Vagina (tissue), 2 donors: ENCODE results near the gene PTPRN2.

ENCODE experiments used
- POLR2A ChIP-seq, 2 donors: fragments of 450-650 bp; IDR thresholded peaks; one replicate each; pipeline ENCODE4 v1.6.1; 2017; ENCODE audit warnings: antibody characterized with exemption in 2 of 2, mild to moderate bottlenecking in 2 of 2, moderate library complexity in 2 of 2
- TF ChIP-seq, protein P1 (sequence below), 3 experiments: fragments of 450-650 bp in 2 of 3; fragments of 200-600 bp in 1 of 3; sonication (generic) in 1 of 3; IDR thresholded peaks; one replicate each; pipeline ENCODE4 v1.5.1; 2017 to 2019; ENCODE audit warnings: antibody characterized with exemption in 3 of 3, mild to moderate bottlenecking in 2 of 3, moderate library complexity in 2 of 3

DNA sequence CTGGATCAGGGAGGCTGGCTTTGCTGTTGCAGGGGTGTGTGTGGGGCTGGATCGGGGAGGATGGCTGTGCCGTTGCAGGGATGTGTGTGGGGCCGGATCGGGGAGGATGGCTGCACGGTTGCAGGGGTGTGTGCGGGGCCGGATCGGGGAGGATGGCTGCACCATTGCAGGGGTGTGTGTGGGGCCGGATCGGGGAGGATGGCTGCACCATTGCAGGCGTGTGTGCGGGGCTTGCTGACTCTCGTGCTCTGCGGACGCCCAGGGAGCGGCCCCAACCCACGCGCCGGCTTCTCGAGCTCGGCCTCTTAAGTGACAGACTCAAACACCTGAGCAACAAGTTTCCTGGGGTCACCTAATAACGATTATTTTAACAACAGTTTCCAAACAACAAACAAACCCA is 732.6 kb downstream of the PTPRN2 start:
- no peak for TF ChIP-seq POLR2A (IDR thresholded peaks at IDR 0.05)
- TF ChIP-seq, protein P1, sequence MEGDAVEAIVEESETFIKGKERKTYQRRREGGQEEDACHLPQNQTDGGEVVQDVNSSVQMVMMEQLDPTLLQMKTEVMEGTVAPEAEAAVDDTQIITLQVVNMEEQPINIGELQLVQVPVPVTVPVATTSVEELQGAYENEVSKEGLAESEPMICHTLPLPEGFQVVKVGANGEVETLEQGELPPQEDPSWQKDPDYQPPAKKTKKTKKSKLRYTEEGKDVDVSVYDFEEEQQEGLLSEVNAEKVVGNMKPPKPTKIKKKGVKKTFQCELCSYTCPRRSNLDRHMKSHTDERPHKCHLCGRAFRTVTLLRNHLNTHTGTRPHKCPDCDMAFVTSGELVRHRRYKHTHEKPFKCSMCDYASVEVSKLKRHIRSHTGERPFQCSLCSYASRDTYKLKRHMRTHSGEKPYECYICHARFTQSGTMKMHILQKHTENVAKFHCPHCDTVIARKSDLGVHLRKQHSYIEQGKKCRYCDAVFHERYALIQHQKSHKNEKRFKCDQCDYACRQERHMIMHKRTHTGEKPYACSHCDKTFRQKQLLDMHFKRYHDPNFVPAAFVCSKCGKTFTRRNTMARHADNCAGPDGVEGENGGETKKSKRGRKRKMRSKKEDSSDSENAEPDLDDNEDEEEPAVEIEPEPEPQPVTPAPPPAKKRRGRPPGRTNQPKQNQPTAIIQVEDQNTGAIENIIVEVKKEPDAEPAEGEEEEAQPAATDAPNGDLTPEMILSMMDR (IDR thresholded peaks at IDR 0.05) = no peak
